Measurements from ENCODE around the gene POLRMT.

GRCh38 chr19:593505-593904, 39.8 kb downstream of the POLRMT start:
- no peak for TF ChIP-seq CTCF (IDR thresholded peaks at IDR 0.05)
- TF ChIP-seq POLR2AphosphoS5 (IDR thresholded peaks at IDR 0.05), result no peak
- no peak for TF ChIP-seq POLR2A (IDR thresholded peaks at IDR 0.05)
- TF ChIP-seq EP300 (IDR thresholded peaks at IDR 0.05), result no peak

Measured in stomach (tissue), 4 donors.